Fibroblast of lung (primary cell): ENCODE results near the gene KCNIP3. TPM values are rescaled to one million over a fixed set of nuclear protein-coding genes. Genes with fewer than 3 reads are reported as not detected.
"Not testable (repeated sequence)": the region's sequence is repeated elsewhere in the genome, so short reads cannot be mapped to it uniquely, and the experiment has no call there.

Experiments
- DNase-seq, 2 donors: peaks; one replicate each; pipeline versions ENCODE4 v3.0.0 to v3.0.0-alpha.2; 2010; ENCODE audit warnings: low read depth in 2 of 2
- H2AFZ ChIP-seq: 2 replicates; pipeline ENCODE4 v1.5.1; 2012; ENCODE audit warnings: low read length, control low read depth, inconsistent platforms
- H3K27ac ChIP-seq: 2 replicates; pipeline ENCODE4 v1.5.1; 2011; ENCODE audit warnings: low read length, control low read depth; ENCODE audit not compliant: insufficient read depth
- H3K27me3 ChIP-seq: 2 replicates; pipeline ENCODE4 v1.5.1; 2011; ENCODE audit warnings: mild to moderate bottlenecking, low read length; ENCODE audit not compliant: control insufficient read depth, insufficient read depth
- H3K36me3 ChIP-seq: 2 replicates; pipeline ENCODE4 v1.5.1; 2011; ENCODE audit warnings: low read length; ENCODE audit not compliant: control insufficient read depth, insufficient read depth
- H3K4me1 ChIP-seq: 2 replicates; pipeline ENCODE4 v1.5.1; 2011; ENCODE audit warnings: low read length; ENCODE audit not compliant: control insufficient read depth, insufficient read depth; ENCODE audit errors: extremely low read depth
- H3K4me2 ChIP-seq: 2 replicates; pipeline ENCODE4 v1.5.1; 2011; ENCODE audit warnings: low read length, control low read depth; ENCODE audit not compliant: insufficient read depth; ENCODE audit errors: extremely low read depth
- H3K4me3 ChIP-seq, 4 experiments: fragments of 200-600 bp in 1 of 4; sonication (generic) in 1 of 4; replicated peaks in 1 of 4; 2 replicates each; pipeline ENCODE4 v1.5.1; 2011 to 2016; ENCODE audit warnings: low read length in 4 of 4, low read depth in 3 of 4, mild to moderate bottlenecking in 3 of 4, control low read depth in 2 of 4, inconsistent platforms in 1 of 4, mixed read lengths in 1 of 4; ENCODE audit not compliant: insufficient read depth in 1 of 4; ENCODE audit errors: control extremely low read depth in 1 of 4
- H3K79me2 ChIP-seq: 2 replicates; pipeline ENCODE4 v1.5.1; 2012; ENCODE audit warnings: mild to moderate bottlenecking, low read length, inconsistent platforms; ENCODE audit not compliant: control insufficient read depth, insufficient read depth
- H3K9ac ChIP-seq: 2 replicates; pipeline ENCODE4 v1.5.1; 2011; ENCODE audit warnings: mild to moderate bottlenecking, low read length, control low read depth; ENCODE audit not compliant: insufficient read depth
- H3K9me3 ChIP-seq: 2 replicates; pipeline ENCODE4 v1.5.1; 2012; ENCODE audit warnings: low read depth, low read length; ENCODE audit not compliant: control insufficient read depth, insufficient read depth
- H4K20me1 ChIP-seq: 2 replicates; pipeline ENCODE4 v1.5.1; 2011; ENCODE audit warnings: low read length; ENCODE audit not compliant: control insufficient read depth, insufficient read depth; ENCODE audit errors: extremely low read depth
- polyA plus RNA-seq, 2 donors: library from polyadenylated mRNA; depleted of rRNA in 1 of 2; stranded (reverse) in 1 of 2; unstranded in 1 of 2; fragments of >200 nt; gene quantifications; 2 replicates each; pipeline ENCODE4 v1.2.1, GENCODE V29; 2011 to 2012; ENCODE audit warnings: missing spikeins in 1 of 2
- total RNA-seq: library from RNA; depleted of rRNA; stranded (reverse); fragments of >200 nt; gene quantifications from 2 replicates; pipeline ENCODE4 v1.2.1, GENCODE V29; 2014
- TF ChIP-seq, protein P1 (sequence below), 2 donors: IDR thresholded peaks in 1 of 2; conservative IDR thresholded peaks in 1 of 2; 1 replicate in 1 of 2; 2 replicates in 1 of 2; pipeline ENCODE4 v1.5.1; 2011 to 2012; ENCODE audit warnings: low read length in 2 of 2, control low read depth in 1 of 2, inconsistent platforms in 1 of 2, low read depth in 1 of 2, mild to moderate bottlenecking in 1 of 2

Gene KCNIP3
- total and polyA plus RNA-seq, 2 donors (not counting 1 experiment from before 2014, with no cell fraction given) = 0.32 to 1.7 TPM

DNA sequence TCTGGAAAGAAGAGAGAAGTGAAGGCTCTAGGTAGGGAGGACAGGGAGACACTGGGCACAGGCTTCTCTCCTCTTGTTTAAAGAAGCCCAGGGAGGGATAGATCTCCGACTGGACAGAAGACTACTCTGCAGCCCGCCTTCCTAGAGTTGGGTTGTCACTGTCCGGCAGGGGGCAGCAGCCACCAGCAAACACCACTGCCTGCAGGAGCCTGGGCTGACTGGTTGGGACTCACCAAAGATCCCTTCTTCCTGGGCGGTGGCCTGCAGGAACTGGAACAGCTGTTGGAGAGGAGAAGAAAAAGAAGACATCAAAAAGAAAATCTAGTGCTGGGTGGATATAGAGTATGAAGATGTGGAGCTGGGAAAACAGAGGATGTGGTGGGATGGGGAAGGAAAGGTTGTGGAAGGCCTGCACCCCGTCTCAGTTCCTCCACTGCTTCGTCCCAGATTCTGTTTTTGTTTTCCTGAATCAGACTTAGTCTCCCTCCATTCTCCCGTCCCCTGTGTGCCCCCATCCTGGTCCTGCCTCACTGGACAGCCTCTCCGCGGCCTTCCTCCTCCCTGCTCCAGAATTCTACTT lies 117.0 kb downstream of the KCNIP3 start:
- not testable (repeated sequence) for H3K27ac ChIP-seq, H3K4me2 ChIP-seq, H4K20me1 ChIP-seq, H3K36me3 ChIP-seq, H3K27me3 ChIP-seq, H2AFZ ChIP-seq, H3K9ac ChIP-seq, H3K79me2 ChIP-seq, H3K9me3 ChIP-seq, H3K4me3 ChIP-seq, H3K4me1 ChIP-seq
- DNase-seq = peak; percentile 59 to 85
- TF ChIP-seq, protein P1, sequence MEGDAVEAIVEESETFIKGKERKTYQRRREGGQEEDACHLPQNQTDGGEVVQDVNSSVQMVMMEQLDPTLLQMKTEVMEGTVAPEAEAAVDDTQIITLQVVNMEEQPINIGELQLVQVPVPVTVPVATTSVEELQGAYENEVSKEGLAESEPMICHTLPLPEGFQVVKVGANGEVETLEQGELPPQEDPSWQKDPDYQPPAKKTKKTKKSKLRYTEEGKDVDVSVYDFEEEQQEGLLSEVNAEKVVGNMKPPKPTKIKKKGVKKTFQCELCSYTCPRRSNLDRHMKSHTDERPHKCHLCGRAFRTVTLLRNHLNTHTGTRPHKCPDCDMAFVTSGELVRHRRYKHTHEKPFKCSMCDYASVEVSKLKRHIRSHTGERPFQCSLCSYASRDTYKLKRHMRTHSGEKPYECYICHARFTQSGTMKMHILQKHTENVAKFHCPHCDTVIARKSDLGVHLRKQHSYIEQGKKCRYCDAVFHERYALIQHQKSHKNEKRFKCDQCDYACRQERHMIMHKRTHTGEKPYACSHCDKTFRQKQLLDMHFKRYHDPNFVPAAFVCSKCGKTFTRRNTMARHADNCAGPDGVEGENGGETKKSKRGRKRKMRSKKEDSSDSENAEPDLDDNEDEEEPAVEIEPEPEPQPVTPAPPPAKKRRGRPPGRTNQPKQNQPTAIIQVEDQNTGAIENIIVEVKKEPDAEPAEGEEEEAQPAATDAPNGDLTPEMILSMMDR (conservative IDR thresholded peaks at IDR 0.05 in 1 of 2, IDR thresholded peaks at IDR 0.05 in 1 of 2; ENCODE audit: low read depth in 1 of 2, low read length in 2 of 2) = peak; percentile 69 to 72

DNA sequence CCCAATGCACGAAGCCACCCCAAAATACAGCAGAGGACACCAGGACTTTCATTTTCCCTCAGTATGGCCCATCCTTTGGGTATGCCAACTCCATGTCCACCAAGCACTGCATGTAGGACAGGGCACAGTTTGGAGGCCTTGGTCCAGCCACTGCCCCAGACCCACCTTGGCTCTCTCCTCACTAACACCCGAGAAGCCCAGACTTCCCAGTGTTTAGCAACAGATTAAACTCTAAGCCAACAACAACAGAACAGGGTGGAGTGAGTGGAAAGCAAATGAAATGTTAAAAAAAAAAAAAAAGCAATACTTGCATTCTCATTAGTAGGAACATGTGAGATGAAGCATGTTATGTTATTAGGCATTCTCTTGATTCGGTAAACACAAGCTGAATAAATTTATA lies 118.0 kb downstream of the KCNIP3 start:
- H3K4me3 ChIP-seq, H3K79me2 ChIP-seq, H3K9me3 ChIP-seq, H2AFZ ChIP-seq, H3K4me2 ChIP-seq, DNase-seq, H4K20me1 ChIP-seq, H3K27ac ChIP-seq, H3K36me3 ChIP-seq, H3K27me3 ChIP-seq, H3K9ac ChIP-seq, H3K4me1 ChIP-seq: not testable (repeated sequence)

DNA sequence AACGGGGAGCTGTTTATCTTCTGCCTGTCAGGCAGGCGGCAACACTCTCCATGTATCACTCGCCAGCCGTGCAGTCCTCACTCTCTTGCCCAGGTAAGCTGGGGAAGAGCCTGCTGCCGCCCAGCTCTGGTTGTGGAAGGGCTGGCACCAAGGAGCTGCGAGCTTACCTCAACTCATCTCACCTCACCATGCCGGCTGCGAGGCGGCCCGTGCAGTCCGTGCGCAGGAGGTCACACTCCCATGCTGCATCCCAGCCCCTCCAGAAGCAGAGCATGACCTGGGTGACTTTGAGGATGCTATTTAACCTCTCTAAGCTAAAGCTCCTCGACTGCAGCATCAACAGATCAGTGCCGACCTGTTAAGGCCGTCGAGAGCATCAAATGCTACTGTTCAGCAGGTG lies 118.4 kb downstream of the KCNIP3 start:
- H3K4me1 ChIP-seq, H3K36me3 ChIP-seq, H3K79me2 ChIP-seq, DNase-seq, H4K20me1 ChIP-seq, H3K9ac ChIP-seq, H3K9me3 ChIP-seq, H3K27me3 ChIP-seq, H3K4me2 ChIP-seq, H2AFZ ChIP-seq, H3K27ac ChIP-seq, H3K4me3 ChIP-seq: not testable (repeated sequence)

DNA sequence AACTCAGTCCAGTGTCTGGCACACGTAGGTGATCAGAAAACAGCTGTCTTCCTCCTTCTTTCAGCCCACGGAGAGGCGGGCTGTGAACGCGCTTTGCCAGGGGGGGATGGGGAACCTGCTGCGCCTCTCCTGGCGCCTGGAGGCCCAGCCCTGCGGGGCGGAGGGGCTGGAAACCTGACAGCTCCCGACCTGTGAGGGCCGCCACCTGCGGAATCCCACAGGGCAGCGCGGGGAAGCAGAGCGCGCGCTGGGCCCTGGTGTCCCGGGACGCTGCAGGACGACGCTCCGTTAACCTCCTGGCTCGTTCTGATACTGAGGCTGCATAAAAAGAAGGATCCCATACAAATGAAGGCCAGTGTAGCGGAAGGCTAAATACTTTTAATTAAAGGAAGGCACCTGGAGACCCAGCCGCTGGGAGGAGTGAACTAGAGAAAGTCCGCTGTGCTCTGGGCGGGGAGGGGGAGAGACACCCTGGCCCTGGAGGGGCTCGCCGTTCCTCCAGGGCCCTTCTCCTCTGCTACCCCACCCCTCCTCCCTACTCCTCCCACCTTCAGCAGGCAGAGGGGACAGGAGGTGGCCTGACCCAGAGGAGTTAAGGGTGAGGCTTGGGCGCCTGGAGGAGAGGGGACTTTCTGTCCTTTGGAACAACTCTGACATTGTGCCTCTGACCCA lies 130.2 kb downstream of the KCNIP3 start:
- H3K4me1 ChIP-seq, DNase-seq, H2AFZ ChIP-seq, H3K4me3 ChIP-seq, H3K27me3 ChIP-seq, H3K4me2 ChIP-seq, H3K9me3 ChIP-seq, H3K36me3 ChIP-seq, H3K9ac ChIP-seq, H3K79me2 ChIP-seq, H3K27ac ChIP-seq, H4K20me1 ChIP-seq: not testable (repeated sequence)

DNA sequence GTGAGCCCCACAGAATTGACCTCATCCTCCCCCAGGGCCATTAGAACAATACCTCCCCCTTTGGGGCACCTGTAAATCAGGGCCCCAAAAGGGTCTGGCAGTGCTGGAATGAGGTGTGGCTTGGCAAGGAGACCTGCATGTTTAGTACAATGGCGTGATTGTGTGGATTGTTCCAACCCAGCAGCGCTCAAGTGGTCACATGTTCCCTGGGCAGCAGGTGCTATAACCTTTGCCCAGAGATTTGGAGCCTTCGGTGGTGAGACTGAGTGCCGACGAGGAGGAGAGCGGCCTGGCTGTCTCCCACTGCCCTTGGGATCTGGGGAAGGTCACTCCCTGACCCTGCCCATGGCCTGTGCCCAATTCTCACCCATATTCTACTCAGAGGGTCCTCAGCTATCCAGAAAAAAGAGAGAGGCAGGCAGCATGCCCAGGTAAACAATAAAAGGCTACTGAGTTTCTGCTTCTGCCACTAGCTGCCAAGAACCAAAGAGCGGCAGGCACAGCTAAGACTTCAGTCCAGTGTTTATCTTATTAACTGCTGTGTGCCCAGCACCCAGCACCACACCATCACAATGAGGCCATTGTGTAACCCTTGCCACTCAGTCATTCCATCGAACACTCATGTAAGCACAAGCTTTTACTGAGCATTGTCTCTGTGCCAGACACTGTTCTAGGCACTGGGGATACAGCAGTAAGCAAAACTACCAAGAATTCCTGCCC lies 132.8 kb downstream of the KCNIP3 start:
- not testable (repeated sequence) for H3K27me3 ChIP-seq, H3K4me2 ChIP-seq, H3K4me3 ChIP-seq, H3K27ac ChIP-seq, H3K4me1 ChIP-seq, H4K20me1 ChIP-seq, H3K9ac ChIP-seq, H2AFZ ChIP-seq, H3K79me2 ChIP-seq, H3K9me3 ChIP-seq, DNase-seq, H3K36me3 ChIP-seq

DNA sequence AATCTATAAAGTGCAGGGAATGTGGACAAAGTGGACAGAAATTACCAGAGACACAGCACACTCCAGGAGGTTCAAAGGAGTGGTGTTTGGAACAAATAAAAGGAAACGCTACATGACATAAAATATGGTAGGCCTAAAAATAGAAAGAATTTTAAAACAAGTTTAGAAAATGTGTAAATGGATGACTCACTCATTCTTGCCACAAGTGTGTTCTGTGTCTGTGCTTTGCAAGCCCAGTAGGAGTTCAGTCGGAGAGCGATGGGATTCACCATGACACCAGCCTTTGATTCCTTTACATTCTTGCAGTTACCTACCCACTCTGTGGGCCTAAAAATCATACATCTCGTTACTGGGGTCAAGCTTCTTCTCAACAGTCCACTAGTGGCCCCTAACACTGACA lies 136.2 kb downstream of the KCNIP3 start:
- not testable (repeated sequence) for H4K20me1 ChIP-seq, H3K27me3 ChIP-seq, DNase-seq, H3K4me1 ChIP-seq, H3K9me3 ChIP-seq, H3K4me2 ChIP-seq, H2AFZ ChIP-seq, H3K27ac ChIP-seq, H3K36me3 ChIP-seq, H3K79me2 ChIP-seq, H3K4me3 ChIP-seq, H3K9ac ChIP-seq
